Stimulated activated CD4-positive, alpha-beta T cell treated with anti-CD3 and anti-CD28 coated beads, Interleukin-1b, Interleukin-23, amount 100 ng/mL, for 1 hour (primary cell): ENCODE results near the gene ALG11.
A peak's percentile ranks its signal among the peaks of the same experiment; 100 is the strongest.
"Not testable (repeated sequence)": the region's sequence is repeated elsewhere in the genome, so short reads cannot be mapped to it uniquely, and the experiment has no call there.

Source experiments
- DNase-seq, 2 donors: peaks; one replicate each; pipeline ENCODE4 v3.0.0-alpha.2; 2020; ENCODE audit warnings: low read depth in 2 of 2

The ALG11 gene

GRCh38 chr13:52011632-52012511 lies at the start of gene ALG11:
ALG11 (plus strand) TSS chr13:52012398; CDS start chr13:52012419, 21 bp downstream.
- peak; percentile 97 to 99 for DNase-seq

- DNase-seq: no peak
Observed at GRCh38 chr13:51966186-51966585, 46.0 kb upstream of the ALG11 start.

GRCh38 chr13:51967482-51968446 lies 44.4 kb upstream of the ALG11 start:
- no peak for DNase-seq

GRCh38 chr13:51970349-51970748 lies 41.8 kb upstream of the ALG11 start:
- DNase-seq: no peak

DNA sequence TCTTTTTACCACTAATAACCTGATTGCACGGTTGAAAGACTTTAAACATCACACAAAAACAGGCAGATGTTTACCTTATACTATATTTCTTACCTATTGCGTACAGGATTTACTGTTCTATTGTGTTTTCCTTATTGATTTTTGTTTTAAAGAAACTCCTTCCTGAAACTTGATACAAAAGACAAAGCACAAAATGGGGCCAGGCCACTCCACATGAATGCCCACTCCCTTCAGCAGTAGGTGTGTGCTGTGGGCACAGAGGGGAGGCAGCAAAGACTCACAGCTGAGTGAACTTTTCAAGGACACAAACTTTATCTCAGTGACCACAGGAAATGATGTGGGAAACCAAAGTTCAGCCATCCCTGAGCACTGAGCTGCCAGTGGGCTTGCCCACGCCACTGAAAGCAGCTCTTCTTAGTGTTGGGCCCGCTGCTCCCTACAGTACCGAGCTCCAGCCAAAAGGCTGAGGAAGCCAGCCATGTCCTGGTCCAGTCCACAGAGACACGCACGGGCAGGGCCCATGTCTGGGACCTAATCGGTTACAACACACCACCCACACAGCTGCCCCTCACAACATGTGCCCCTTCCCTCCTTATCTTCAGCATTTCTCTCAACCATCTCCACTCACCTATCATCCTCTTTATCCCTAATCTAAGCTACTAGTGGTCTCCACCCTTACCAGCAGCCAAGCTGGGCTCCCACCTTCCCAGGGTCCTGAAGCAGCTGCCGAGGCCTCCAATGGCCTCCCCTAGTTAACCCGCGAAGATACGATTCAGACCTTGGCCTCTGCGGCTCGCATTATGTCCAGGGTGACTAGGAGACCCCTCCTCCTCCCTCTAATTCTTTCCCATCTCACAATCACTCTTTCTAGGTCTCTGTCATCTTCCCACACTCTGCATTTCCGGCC lies 40.4 kb upstream of the ALG11 start:
- no peak for DNase-seq

GRCh38 chr13:51974482-51974881 lies 37.7 kb upstream of the ALG11 start:
- DNase-seq: no peak

GRCh38 chr13:51976423-51976822 lies 35.8 kb upstream of the ALG11 start:
- no peak for DNase-seq

DNA sequence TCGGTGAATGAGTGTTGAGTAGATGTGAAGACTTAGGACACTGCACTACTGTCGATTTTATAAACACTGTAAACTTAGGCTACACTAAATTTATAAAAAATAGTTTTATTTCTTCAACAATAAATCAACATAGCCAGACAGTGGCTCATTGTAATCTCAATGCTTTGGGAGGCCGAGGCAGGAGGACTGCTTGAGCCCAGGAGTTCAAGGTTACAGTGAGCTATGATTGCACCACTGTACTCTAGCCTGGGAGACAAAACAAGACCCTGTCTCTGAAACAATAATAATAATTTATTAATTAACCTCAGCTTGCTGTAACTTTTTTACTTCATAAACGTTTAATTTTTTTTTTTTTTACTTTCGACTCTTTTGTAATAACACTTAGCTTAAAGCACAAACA lies 35.3 kb upstream of the ALG11 start:
- DNase-seq: no peak

DNA sequence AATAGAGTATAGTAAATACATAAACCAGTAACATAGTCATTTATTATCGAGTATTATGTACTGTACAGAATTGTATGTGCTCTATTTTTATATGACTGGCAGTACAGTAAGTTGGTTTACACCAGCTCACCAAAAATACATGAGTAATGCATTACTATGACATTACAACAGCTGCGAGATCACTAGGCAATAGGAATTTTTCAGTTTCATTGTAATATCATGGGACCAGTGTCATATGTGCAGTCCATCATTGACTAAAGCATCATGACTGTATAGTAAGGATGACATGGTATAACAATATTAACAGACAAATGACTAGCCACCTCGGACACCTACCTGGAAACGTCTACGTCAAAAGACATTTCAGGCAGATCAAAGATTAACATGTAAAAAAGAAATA lies 34.6 kb upstream of the ALG11 start:
- no peak for DNase-seq

DNA sequence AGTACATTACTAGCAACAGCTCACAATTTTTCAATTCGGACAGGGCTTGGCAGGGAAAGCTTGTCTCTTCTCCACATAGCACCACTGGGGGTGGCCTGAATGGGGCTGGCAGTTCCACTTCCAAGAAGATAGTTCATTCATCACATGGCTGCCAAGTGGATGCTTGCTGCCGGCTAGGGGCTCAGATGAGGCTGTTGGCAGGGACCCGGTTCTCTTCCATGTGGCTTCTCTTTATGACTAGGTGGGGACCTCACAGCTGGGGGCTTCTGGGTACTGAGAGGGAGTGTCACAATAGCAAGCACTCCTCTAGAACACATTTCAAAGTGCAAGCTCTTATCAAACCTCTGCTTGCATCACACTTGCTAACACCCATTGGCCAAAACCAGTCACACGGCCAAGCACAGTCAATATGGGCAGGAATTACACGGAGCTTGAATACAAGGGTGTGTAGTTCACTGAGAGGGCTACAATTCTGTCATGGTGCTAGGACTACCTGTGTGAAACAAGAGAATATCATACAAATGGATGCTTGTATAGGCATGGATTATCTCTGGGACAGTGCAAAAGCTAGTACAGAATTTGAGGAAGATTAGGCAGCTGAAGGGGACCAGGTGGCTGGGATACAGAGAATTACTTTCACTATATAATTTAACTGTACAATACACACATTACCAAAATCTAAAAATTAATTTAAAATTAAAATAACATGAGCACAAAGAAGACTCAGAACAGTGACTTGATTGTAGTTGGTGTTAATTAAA lies 33.2 kb upstream of the ALG11 start:
- DNase-seq: no peak

GRCh38 chr13:51980908-51981307 lies 31.3 kb upstream of the ALG11 start:
- DNase-seq: no peak

- DNase-seq: no peak
Observed at GRCh38 chr13:51981355-51981754, 30.8 kb upstream of the ALG11 start.

DNA sequence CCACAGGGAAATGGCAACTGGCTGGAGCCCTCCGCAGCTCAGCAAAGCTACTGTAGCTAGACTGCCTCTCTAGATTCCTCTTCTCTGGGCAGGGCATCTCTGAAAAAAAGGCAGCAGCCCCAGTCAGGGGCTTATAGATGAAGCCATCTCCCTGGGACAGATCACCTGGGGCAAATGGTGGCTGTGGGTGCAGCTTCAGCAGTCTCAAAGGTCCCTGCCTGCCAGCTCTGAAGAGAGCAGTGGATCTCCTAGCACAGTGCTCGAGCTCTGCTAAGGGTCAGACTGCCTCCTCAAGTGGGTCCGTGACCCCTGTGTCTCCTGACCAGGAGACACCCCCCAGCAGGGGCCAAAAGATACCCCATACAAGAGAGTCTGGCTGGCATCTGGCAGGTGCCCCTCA lies 28.9 kb upstream of the ALG11 start:
- DNase-seq: not testable (repeated sequence)

DNA sequence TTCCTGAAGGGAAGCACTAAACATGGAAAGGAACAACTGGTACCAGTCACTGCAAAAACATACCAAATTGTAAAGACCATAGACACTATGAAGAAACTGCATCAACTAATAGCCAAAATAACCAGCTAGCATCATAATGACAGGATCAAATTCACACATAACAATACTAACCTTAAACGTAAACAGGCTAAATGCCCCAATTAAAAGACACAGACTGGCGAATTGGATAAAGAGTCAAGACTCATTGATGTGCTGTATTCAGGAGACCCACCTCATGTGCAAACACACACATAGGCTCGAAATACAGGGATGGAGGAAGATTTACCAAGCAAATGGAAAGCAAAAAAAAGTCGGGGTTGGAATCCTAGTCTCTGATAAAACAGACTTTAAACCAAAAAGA lies 27.3 kb upstream of the ALG11 start:
- DNase-seq: not testable (repeated sequence)

DNA sequence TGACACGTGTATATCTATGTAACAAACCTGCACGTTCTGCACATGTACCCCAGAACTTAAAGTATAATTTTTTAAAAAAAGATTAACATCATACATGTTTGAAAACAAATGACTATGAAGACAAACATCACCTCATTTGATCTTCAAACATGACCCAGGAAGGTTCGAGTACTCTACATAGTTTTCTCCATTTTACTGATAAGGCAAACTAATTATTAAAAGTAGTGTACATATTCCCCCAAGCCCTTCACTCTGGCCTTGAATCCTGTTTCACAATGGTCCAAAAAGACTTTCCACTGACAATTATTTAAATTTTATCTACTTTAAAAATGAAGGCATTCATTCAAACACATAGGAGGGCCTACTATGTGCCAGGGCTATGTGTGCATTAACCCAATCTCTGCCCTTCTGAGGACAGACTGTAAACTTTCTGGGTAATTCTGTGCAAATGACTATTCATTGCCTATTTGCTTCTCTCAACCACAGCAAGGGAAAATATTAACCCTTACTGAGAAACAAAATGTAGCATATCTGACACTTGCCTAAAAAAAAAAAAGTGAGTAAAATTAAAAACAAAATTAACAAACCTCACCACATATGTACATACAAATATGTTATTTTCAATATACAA lies 23.1 kb upstream of the ALG11 start:
- DNase-seq: no peak

DNA sequence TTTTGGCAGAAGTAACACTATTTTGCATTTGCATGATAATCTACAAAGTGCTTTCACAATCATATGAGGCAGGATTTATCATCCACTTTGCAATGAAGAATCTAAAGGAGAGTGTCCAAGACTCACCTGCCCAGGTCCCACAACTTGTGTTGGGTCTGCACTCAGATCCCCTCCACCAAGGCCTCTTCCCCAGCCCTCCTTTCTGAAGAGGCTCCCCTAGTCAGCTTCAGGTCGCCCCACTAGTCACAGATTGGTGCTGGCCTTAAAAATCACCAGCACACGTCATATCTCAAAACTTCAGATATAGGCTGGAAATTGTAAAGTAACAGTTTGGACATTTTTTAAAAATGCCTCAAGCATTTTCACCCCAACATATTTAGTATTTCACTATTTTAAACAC lies 18.5 kb upstream of the ALG11 start:
- DNase-seq: no peak

DNA sequence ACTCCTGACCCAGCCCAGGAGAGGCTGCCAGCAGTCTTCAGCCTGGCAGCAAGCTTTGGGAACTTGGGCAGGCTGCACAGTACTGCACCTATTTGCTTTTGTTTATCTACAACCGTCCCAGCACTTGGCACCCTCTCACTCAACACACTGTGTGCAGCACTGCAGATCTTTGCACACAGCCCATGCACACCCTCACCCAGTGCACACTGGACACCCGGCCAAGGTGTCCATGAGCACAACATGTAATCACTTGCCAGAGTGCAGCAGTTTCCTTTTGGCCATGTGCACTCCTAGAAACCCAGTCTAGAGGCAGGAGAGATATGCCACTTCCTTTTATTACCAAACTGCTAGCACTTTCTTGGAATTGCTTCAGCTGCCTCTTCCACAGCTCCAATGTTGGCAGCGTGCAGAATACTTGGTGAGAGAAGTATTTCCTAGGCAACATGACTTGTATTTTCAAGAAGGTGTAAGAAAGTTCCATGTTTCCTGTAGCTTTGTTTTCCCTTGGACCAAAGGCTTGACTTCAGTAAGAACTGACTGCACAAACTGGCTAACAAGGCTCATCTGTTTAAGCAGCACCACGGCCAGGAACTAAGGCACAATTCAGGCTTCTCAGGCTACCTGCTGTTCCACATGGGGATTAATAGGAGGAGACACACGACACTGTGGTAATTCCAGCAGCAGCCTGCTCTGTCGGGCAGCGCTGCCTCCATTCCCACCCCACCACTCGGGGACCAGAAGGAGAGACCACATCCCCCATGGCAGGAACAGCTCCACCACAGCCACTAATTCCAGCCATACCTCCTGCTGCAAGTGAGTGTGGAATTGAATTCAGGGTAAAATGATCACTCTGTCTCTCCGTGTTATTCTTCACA lies 16.3 kb upstream of the ALG11 start:
- DNase-seq: no peak

GRCh38 chr13:51996641-51997040 lies 15.6 kb upstream of the ALG11 start:
- DNase-seq: no peak

- no peak for DNase-seq
Observed at GRCh38 chr13:51997186-51997585, 15.0 kb upstream of the ALG11 start.
